H9 (cell line): ENCODE measurements around the gene WDR73. TPM values are rescaled to one million over a fixed set of nuclear protein-coding genes. Genes with fewer than 3 reads are reported as not detected.

Experiments used
- DNase-seq: peaks from one replicate; pipeline ENCODE4 v3.0.0-alpha.2; 2017
- H2AFZ ChIP-seq: one replicate; pipeline ENCODE4 v1.6.1; 2013; ENCODE audit warnings: mild to moderate bottlenecking, low read length, control low read depth, moderate library complexity
- H2AK5ac ChIP-seq: 2 replicates; pipeline ENCODE4 v1.6.1; 2013; ENCODE audit warnings: low read length, control low read depth, mixed read lengths; ENCODE audit not compliant: insufficient read length
- H2BK120ac ChIP-seq: one replicate; pipeline ENCODE4 v1.6.1; 2013; ENCODE audit warnings: low read depth, mild to moderate bottlenecking, low read length, control low read depth, inconsistent platforms; ENCODE audit not compliant: poor library complexity, severe bottlenecking
- H2BK12ac ChIP-seq: 2 replicates; pipeline ENCODE4 v1.6.1; 2013; ENCODE audit warnings: low read length, control low read depth, mixed read lengths, low read depth; ENCODE audit not compliant: insufficient read length
- H2BK15ac ChIP-seq: 2 replicates; pipeline ENCODE4 v1.6.1; 2013; ENCODE audit warnings: low read depth, low read length, control low read depth
- H2BK20ac ChIP-seq: one replicate; pipeline ENCODE4 v1.6.1; 2013; ENCODE audit warnings: low read depth, mild to moderate bottlenecking, low read length, control low read depth, inconsistent platforms; ENCODE audit not compliant: poor library complexity, severe bottlenecking
- H2BK5ac ChIP-seq: 2 replicates; pipeline ENCODE4 v1.6.1; 2013; ENCODE audit warnings: low read length, control low read depth, mixed read lengths; ENCODE audit not compliant: insufficient read length
- H3K14ac ChIP-seq: 2 replicates; pipeline ENCODE4 v1.6.1; 2013; ENCODE audit warnings: low read length, control low read depth; ENCODE audit not compliant: insufficient read depth
- H3K18ac ChIP-seq: 2 replicates; pipeline ENCODE4 v1.6.1; 2013; ENCODE audit warnings: low read depth, mild to moderate bottlenecking, mixed read lengths, low read length, control low read depth; ENCODE audit not compliant: insufficient read length
- H3K23ac ChIP-seq: 2 replicates; pipeline ENCODE4 v1.6.1; 2013; ENCODE audit warnings: low read length, control low read depth, mixed read lengths, low read depth; ENCODE audit not compliant: insufficient read length
- H3K23me2 ChIP-seq: 2 replicates; pipeline ENCODE4 v1.6.1; 2013; ENCODE audit warnings: low read depth, mild to moderate bottlenecking, mixed read lengths, low read length, control low read depth; ENCODE audit not compliant: insufficient read length, poor library complexity, severe bottlenecking
- H3K27ac ChIP-seq: 2 replicates; pipeline ENCODE4 v1.5.1; 2013; ENCODE audit warnings: low read length, control low read depth, mixed read lengths, low read depth; ENCODE audit not compliant: insufficient read length
- H3K27me3 ChIP-seq: 2 replicates; pipeline ENCODE4 v1.6.1; 2013; ENCODE audit warnings: low read length, control low read depth, inconsistent platforms; ENCODE audit not compliant: insufficient read depth
- H3K4ac ChIP-seq: 2 replicates; pipeline ENCODE4 v1.6.1; 2013; ENCODE audit warnings: low read depth, mild to moderate bottlenecking, control low read depth, inconsistent platforms, low read length, moderate library complexity
- H3K4me1 ChIP-seq: 2 replicates; pipeline ENCODE4 v1.6.1; 2013; ENCODE audit warnings: low read length, control low read depth, inconsistent platforms; ENCODE audit not compliant: insufficient read depth
- H3K4me2 ChIP-seq: 2 replicates; pipeline ENCODE4 v1.6.1; 2013; ENCODE audit warnings: low read length, control low read depth, mixed read lengths; ENCODE audit not compliant: insufficient read length, insufficient read depth
- H3K56ac ChIP-seq: 2 replicates; pipeline ENCODE4 v1.6.1; 2013; ENCODE audit warnings: low read depth, mild to moderate bottlenecking, mixed read lengths, low read length, control low read depth; ENCODE audit not compliant: insufficient read length
- H3K79me1 ChIP-seq: 2 replicates; pipeline ENCODE4 v1.6.1; 2013; ENCODE audit warnings: low read depth, mild to moderate bottlenecking, moderate library complexity, low read length, control low read depth, inconsistent platforms; ENCODE audit not compliant: insufficient read depth, poor library complexity, severe bottlenecking
- H3K79me2 ChIP-seq: 2 replicates; pipeline ENCODE4 v1.6.1; 2013; ENCODE audit warnings: low read length, control low read depth, inconsistent platforms; ENCODE audit not compliant: insufficient read depth
- H3K9ac ChIP-seq: 2 replicates; pipeline ENCODE4 v1.6.1; 2013; ENCODE audit warnings: low read length, control low read depth, mixed read lengths; ENCODE audit not compliant: insufficient read length; ENCODE audit errors: extremely low read depth
- H3K9me3 ChIP-seq: one replicate; pipeline ENCODE4 v1.6.1; 2013; ENCODE audit warnings: low read depth, low read length, inconsistent platforms; ENCODE audit not compliant: control insufficient read depth
- H3T11ph ChIP-seq: one replicate; pipeline ENCODE4 v1.6.1; 2013; ENCODE audit warnings: mild to moderate bottlenecking, low read length, control low read depth, inconsistent platforms
- H4K20me1 ChIP-seq: one replicate; pipeline ENCODE4 v1.6.1; 2013; ENCODE audit not compliant: control insufficient read depth, insufficient read length, insufficient read depth
- H4K5ac ChIP-seq: 2 replicates; pipeline ENCODE4 v1.6.1; 2013; ENCODE audit warnings: low read depth, mild to moderate bottlenecking, mixed read lengths, low read length, control low read depth; ENCODE audit not compliant: insufficient read length
- H4K8ac ChIP-seq: replicated peaks from 2 replicates; pipeline ENCODE4 v1.6.1; 2013; ENCODE audit warnings: low read length, control low read depth, mixed read lengths, low read depth; ENCODE audit not compliant: insufficient read length
- H4K91ac ChIP-seq: 2 replicates; pipeline ENCODE4 v1.6.1; 2013; ENCODE audit warnings: low read depth, mild to moderate bottlenecking, moderate library complexity, mixed read lengths, low read length, control low read depth; ENCODE audit not compliant: insufficient read length
- H3K27ac Mint-ChIP-seq, 3 experiments: 2 replicates in 2 of 3; 3 replicates in 1 of 3; pipeline ENCODE4 v1.8.0; 2020 to 2021; ENCODE audit warnings: mixed read lengths in 3 of 3, mild to moderate bottlenecking in 1 of 3, moderate library complexity in 1 of 3
- H3K27me3 Mint-ChIP-seq: 2 replicates; pipeline ENCODE4 v1.8.0; 2021; ENCODE audit warnings: low read depth, mild to moderate bottlenecking, moderate library complexity, mixed read lengths
- H3K36me3 Mint-ChIP-seq, 3 experiments: 2 replicates in 2 of 3; 3 replicates in 1 of 3; pipeline ENCODE4 v1.8.0; 2020 to 2021; ENCODE audit warnings: low read depth in 3 of 3, mixed read lengths in 3 of 3; ENCODE audit not compliant: insufficient read depth in 1 of 3
- H3K4me1 Mint-ChIP-seq, 2 experiments: 2 replicates each; pipeline ENCODE4 v1.8.0; 2020; ENCODE audit warnings: mixed read lengths in 2 of 2
- H3K4me3 Mint-ChIP-seq, 2 experiments: 2 replicates in 1 of 2; 3 replicates in 1 of 2; pipeline ENCODE4 v1.8.0; 2020 to 2021; ENCODE audit warnings: mild to moderate bottlenecking in 2 of 2, mixed read lengths in 2 of 2, moderate library complexity in 1 of 2
- H3K9me3 Mint-ChIP-seq, 2 experiments: 2 replicates in 1 of 2; 3 replicates in 1 of 2; pipeline ENCODE4 v1.8.0; 2020; ENCODE audit warnings: mild to moderate bottlenecking in 2 of 2, mixed read lengths in 2 of 2, moderate library complexity in 1 of 2
- CTCF ChIP-seq: fragments of 200-600 bp; sonication (generic); conservative IDR thresholded peaks from 3 replicates; pipeline ENCODE4 v1.8.0; 2021; ENCODE audit warnings: antibody characterized with exemption, mild to moderate bottlenecking
- WGBS: extraction: QIAGEN DNeasy Blood & Tissue Kit; methylation state at CpG from one replicate; pipeline ENCODE4 v1.1.7; 2013; ENCODE audit warnings: missing lambda C conversion rate, low lambda C conversion rate, mixed read lengths; ENCODE audit not compliant: insufficient read length; ENCODE audit errors: extremely low coverage; 5-methylcytosine and 5-hydroxymethylcytosine counted together
- total RNA-seq: library from RNA; stranded (reverse); gene quantifications from 2 replicates; pipeline ENCODE4 v1.2.1, GENCODE V29; 2021

WDR73 gene
- total RNA-seq, 1 experiment from 2014 or later = 41.6 TPM

DNA sequence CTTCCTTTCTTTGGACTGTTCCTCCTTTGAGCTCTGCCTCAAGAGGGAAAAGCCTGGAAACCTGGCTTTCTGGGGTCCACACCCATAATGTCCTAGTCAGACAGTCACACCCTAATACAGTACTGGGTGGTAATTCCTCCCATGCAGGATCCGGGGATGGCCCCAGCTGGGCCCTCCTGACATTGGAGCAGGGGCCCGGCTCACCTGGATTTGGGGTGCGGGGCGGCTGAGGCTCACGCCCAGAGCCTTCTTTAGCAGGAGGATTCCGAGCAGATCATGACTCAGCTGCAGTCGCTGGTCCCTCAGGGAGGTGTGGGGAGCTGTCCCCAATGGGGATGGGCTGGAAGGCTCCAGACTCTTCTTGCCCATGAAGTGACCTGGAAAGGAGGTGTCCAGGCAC, 2.9 kb upstream of the WDR73 start:
- Histone ChIP-seq H2BK20ac (no peak overlapping the region), H3T11ph (no peak overlapping the region), H2AK5ac (no peak overlapping the region), H3K18ac (no peak overlapping the region), H3K4me1 (peaks cover 3% of the 10 kb centered on the region; the same call in 1 of the 2 replicates), H4K91ac (no peak overlapping the region), H3K79me2 (no peaks in the 10 kb centered on the region), H3K4ac (no peak overlapping the region), H3K56ac (no peak overlapping the region), H3K9ac (no peak overlapping the region), H3K27me3 (no peaks in the 10 kb centered on the region; the same call in 1 of the 2 replicates), H2BK12ac (no peak overlapping the region), H3K23me2 (peaks cover 12% of the 10 kb centered on the region), H2BK15ac (no peak overlapping the region), H3K27ac (no peak overlapping the region), H3K9me3 (no peaks in the 10 kb centered on the region), H3K79me1 (no peaks in the 10 kb centered on the region), H3K14ac (no peak overlapping the region), H3K4me2 (peak overlapping the region; percentile 58), H4K20me1 (no peaks in the 10 kb centered on the region), H2BK120ac (no peak overlapping the region), H3K23ac (no peak overlapping the region), H2AFZ (no peak overlapping the region), H4K8ac (no peak overlapping the region), H2BK5ac (no peak overlapping the region), H4K5ac (no peak overlapping the region)
- TF ChIP-seq CTCF = no peak
- Mint-ChIP-seq H3K4me1 (peaks cover 29 to 33% of the 10 kb centered on the region in 2 experiments), H3K9me3 (no peaks in the 10 kb centered on the region; a peak in 1 of 5 replicates), H3K27me3 (peaks cover 27% of the 10 kb centered on the region), H3K27ac (no peak overlapping the region), H3K36me3 (peaks cover 4 to 15% (median 6%) of the 10 kb centered on the region in 3 experiments), H3K4me3 (peak overlapping the region; percentile 68 to 77)
- no peak for DNase-seq
- WGBS = no CpG with 5 or more reads among the region's 7 CpGs
